HG03039 (cell line): ENCODE results near the gene BEND6.

Experiments
- ATAC-seq: cut with Tn5 transposase; IDR thresholded peaks from one replicate; pipeline ENCODE4 v1.9.1; 2021; ENCODE audit warnings: mild to moderate bottlenecking, moderate library complexity; ENCODE audit not compliant: unreplicated experiment

Gene BEND6

DNA sequence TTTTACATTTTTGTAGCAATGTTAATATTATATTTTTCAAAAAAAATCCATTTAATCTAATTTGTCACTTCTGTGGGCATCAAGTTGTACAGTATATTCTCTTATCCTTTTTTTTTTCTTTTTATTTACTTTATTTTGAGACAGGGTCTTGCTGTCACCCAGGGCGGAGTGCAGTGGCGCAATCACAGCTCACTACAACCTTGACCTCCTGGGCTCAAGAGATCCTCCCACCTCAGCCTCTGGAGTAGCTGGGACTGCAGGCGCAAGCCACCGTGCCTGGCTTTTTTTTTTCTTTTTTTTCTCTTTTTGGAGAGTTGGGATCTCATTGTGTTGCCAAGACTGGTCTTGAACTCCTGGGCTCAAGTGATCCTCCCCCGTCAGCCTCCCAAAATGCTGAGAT, 14.4 kb upstream of the BEND6 start:
- no peak for ATAC-seq

DNA sequence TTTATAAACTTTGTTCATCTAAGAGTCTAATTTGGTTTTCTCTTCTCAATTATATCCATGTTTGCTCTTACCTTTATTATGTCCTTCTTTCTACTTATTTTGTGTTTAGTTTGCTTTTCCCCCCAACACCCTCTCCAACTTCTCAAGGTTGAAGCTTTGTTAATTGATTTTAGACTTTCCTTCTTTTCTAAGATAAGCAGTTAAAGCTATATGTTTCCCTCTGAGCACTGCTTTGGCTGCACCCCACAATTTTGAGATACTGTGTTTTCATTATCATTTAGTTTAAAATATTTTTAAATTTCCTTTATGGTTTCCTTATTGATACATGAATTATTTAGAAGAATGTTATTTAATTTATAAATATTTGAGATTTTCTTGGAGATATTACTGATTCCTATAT, 13.9 kb upstream of the BEND6 start:
- ATAC-seq: no peak

DNA sequence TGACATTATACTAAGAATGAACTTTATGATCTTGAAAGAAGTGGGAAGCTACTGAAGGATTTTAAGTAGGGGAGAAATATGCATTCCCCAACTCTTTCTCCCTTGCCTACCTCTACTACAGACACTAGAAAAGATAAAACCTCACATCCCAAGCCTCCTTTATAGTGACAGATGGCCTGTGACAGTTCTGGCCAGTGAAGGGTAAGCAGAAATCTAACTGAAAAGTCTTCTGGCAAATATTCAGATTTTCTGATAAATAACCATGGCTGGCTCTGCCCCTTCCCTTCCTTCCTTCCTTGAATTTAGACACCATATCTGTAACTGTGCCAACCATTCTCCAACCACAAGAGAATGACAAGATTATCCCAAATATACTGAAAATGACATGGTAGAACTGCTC, 10.2 kb upstream of the BEND6 start:
- ATAC-seq: no peak

DNA sequence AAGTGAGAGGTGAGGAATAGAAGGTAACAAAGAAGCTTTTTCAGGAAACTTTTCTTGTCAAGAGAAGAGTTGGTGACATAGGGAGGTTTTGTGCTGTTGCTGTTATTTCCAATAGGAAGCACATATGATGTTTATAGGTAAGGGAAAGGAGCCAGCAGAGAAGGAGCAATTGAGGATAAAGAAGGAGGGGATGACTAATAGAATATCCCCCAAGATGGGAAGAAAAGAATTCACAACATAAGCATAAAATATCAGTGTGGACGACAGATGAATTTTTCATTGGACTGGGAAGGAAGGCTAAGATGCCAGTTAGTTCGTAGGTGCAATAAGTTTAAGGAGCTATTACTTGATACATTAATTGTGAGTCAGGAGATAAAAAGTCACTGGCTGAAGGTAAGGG, 8.5 kb upstream of the BEND6 start:
- no peak for ATAC-seq

DNA sequence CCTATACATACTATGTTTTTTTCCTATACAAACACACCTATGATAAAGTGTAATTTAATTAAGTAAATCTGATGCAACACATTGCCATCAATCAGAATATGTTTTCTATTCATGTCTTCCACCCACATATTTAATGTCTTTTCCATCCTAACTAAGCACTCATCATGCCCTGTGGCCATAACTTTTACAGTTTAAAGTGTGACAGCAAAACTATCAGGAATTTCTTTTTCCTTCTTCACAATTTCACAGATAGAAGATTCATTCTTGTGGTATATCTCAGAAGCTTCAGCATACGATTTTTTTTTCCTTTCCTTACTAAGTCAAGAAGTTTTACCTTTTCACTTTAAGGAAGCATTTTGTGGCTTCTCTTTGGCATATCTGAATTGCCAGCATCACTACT, 7.0 kb upstream of the BEND6 start:
- ATAC-seq: no peak

DNA sequence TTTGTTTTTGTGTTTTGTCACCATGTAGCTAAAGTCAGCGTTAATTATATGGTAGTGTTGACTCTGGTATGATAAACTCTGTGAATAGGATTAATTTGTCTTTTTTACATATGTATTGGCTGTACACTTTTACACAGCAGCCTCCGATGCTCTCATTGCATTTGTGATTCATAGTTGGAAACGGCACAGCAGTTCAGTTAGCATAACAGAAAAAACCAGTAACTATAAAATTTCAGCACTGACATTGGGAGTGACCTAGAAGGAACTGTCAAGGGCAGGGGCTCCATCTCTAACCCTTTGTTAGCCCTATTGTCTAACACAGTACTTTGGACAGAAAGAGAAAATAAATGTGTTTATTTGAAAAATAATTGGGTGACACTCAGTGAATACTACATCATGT, 5.6 kb upstream of the BEND6 start:
- ATAC-seq: no peak

DNA sequence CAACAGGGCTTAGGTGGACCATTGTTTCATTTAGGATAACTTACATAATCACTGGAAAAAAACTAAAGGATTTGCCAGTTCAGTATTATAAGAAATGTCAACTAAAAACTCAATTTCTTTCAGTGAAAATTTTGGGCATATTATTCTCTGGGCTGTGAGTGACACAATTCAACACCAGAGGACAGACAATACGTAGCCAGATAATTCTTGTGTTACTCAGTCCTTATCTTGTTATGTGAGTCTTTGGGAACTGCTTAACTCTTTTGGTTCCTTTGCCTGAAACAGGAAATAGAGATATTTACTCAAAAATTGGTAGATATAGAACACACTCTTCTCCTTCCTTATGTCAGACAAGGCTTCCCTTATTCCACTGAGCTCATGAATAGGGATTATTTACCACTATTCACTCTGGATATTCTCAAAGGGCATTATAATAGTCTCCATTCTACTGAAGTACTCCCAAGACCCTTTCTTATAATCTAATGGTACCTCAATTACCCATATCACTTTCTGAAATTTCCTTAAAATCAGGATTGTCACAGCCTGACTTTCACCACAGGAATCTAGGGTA, 4.9 kb upstream of the BEND6 start:
- ATAC-seq: no peak

DNA sequence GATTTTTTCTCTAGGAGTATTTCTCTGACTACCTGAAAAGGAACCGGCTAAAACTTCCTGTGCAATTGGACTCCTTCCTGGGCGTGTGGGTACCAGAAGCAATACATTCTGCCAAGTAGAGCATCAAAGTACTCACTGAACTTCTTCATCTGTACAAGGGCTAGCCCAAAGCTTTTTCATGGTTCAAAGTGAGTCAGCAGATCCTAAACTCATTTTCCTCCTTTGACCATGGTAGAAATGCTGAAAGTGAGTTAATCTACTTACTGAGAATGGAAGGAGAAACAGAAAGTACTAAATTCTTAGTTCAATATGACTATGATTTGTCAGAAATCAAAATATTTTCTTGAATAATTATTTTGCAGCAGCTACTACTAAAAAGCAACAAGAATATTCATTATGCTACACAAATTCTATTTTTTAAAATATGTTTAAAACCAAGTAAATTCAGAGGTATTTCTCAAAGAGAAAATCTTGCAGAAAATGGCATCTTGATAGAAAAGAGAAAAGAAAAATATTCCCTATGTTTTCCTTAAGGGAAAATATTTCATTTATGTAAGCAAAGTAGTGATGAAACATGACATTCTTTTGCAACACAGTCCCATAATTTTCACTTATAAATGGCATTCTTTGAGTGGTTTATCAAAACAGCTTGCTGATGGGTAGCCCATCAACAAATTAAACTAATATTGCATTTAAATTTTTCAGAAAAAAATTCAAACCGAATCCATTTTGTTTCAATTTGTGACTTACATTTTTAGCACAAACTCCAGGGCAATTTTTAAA, 3.7 kb upstream of the BEND6 start:
- no peak for ATAC-seq

DNA sequence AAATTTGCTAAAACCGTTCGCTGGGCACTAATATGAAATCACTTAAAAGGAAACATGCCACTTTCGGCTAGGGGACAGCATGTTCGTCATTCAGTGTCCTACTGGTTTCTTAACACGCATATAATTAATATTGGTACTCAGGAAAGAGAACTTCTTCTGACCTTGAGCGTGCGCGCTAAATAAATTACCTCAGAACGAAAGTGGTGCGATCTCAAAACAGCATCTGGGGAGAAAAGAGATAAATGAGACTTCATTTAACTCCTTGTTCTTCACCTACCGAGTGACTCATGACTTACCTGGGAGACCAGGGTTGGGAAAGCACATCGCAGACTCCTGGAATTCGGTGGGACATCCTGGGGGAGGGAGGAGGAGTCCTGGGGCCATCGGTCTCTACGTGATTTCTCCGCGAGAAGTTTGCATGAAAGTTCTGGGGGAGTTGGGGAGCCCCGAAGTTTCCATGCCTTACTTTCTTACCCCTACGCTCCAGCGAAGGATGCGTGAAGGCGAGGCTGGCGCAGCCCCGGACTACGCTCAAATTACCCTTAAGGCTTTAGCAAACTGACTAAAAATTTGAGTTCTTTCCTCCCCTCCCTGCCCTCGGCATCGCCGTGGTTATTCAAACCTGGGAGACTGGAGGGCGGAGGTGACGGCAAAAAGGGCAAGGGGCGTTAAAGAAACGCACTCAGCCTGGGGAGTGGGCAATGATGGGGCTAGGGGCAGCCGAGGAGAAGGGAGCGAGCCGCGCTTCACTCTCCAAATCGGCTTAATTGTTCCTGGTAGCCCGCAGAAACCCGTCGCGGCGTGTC, 1.1 kb upstream of the BEND6 start:
- ATAC-seq: no peak

DNA sequence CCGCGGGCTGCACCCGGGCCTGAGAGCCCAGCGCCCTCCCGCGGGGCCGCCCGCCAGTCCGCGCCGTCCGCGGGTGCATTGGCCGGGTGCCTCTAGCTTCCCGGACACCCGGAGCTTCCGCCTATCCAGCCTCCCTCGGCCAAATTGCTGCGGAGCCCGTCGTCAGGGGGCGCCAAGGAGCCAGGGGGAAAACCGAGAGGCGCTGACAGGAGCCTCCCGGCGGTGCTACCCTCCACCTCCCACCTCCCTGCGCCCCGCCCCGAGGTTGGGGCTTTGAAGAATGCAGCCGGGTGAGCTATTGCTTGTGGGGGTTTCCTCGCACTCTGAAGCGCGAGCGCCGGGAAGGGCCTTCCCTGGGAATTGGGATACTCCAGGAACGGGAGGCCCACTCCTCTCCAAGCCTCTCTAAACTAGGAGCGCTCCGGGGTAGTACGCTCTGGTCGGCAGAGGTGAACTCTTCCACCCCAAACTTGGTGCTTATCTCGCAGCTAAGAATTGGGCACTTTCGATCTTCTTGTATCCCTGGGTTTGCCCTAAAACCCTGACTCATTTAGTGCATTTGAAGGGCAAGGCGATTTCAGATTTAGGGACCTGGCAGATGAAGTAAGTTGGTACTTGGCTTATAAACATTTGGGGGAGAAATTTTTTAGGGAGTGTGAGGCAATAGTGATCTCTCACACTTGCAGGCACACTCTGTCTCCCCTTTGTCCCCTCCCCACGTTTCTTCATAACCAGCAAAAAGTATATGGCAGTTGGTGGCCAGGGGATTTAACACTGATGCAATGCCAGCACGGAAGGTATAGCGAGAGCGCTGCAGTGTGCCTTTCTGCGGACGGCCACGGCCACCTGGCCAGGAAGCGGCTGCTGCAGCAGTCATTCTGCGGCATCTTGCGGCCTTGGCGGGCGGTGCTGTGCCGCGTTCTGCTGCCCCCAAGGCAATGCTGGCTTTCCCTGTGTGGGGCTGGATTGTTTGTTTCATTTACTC, 556 bp downstream of the BEND6 start:
- ATAC-seq: peak; percentile 71

DNA sequence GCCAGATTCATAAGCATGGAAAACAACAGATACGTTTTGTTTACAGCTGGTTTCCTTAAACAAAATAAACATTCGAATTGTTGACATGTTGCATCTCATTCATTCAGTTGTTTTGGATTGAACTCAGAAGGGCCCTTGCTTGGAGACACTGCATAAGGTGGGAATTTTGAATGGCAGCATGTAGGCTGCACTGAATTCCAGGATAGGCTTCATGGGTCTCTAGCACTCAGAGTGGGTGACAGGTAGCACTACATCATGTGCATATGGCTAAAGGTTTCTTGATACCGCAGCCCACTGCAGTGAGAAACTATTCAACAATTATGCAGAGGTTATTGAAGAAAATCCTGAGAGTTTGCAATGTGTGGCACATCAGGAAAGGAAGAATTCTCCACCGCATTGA, 1.6 kb downstream of the BEND6 start:
- ATAC-seq: no peak

DNA sequence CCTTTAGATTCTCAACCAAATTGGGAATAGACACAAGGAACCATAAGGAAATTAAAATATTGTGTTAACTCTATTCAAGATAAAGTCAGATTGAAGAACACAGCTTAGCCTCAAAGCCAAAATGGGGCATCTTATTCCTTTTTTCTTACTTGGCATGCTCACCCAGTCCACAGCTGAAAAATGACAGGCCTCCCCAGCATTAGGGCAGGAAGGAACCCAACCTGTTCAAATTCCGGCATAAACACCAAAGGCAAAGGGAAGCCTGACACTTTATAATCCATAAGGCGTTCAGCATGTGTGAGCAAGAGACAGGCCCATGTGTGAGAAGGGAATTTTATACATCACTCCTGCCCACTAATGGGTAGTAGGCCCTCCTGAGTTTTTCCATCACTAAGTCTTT, 2.9 kb downstream of the BEND6 start:
- ATAC-seq: no peak

DNA sequence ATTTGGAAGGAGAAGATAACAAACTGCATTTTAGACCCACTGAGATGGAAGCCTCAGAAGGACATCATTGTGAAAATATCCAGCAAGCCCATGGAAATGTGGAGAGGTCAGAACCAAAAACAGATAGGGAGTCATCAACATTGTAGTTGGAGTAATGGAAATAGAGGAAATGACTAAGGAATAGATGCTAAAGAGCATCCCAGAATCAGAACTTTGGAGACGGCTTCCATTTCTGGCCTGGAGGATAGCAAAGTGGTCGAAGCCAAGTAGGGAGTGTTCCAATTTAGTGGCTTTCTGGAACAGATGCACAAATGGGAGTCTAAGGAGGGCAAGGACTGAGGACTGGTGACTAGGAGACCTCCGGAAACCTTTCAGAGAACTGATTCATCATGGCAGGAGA, 3.6 kb downstream of the BEND6 start:
- ATAC-seq: no peak

DNA sequence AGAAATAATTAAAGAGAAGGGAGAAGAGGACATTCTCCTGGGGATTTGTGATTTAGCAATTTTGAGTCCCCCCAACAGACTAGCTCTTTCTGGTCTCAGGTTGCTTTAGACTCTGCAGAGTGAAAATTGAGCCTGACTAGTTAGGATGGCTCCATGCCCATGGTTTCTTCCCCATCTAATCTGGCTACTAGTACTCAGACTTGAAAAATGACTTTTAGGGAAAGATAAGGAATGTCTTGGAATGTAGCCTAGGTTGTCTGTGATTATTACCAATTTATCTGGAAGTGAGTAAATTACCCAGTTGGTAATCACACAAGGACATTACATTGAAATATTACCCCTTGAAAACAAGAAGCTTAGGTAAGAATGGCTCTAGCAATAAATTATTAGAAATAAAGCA, 4.2 kb downstream of the BEND6 start:
- ATAC-seq: no peak

DNA sequence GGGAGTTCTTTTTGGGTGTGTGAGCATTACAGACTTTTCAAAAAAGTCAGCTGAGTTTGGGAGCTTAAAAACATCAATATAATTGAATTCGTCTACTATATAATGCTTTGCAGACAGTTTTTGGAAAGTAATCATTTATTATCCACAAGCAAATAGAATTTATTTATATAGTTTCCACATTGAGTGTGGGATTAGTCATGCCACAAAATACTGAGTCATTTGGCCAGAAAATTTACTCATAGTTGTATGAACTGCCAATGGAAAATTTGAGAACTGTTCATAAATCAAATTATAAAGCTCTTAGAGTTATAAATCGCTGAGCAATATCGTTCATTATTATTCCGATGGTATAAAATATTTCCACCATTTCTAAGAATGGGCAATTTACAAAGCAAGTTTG, 5.0 kb downstream of the BEND6 start:
- ATAC-seq: no peak

DNA sequence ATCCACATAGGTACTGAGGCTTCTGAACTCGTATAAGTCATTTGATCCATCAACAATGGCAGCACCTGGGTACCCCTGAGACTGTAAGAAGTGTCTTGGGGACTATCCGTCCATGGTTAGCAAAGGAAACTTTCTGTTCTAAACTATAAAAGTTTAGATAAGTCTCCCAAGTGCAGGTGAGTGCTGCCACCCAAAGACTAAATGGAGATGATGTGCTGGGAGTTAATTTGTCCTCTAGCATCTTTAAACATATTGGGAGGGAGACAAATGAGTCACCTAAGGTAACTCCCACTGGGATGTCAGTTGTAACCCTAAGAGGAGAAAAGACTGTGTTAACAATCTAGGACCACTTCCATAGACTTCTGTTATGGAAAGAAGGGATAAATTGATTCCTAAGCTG, 6.2 kb downstream of the BEND6 start:
- ATAC-seq: no peak

DNA sequence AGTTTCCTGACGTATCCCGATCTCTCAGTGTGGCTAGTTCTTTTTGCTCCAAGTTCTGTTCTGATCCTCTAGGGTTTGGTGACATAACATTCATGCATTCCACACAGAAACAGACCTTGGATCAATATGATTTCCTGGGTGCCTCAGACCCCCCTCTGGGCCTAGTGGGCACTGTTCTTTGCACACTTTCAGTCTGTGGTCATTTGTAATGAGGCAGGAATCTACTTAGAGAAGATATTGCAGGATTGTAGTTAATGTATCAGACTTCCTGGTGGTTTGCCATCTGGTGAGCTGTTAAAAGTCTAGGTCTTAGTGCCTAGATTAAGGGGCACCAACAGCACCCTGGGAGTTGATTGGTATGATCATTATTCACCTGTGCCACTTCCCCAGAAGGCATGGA, 7.5 kb downstream of the BEND6 start:
- no peak for ATAC-seq

DNA sequence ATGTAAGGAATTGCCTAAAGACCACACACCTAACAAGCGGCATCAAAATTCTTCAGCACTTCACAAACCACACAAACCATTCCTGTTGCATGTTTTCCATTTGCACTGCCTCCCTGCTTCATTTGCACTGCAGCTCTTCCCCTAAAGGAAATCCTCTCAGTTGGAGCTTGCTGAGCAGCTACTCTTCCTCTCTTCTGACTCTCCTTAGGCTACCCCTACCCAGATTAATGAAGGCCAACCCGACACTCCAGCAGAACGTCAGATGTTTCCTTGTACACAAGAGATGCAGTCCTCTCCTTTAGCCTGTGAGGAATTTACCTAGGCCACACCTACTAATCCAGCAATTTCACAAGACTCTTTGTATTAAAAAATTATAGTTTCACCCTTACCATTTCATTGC, 8.1 kb downstream of the BEND6 start:
- no peak for ATAC-seq

DNA sequence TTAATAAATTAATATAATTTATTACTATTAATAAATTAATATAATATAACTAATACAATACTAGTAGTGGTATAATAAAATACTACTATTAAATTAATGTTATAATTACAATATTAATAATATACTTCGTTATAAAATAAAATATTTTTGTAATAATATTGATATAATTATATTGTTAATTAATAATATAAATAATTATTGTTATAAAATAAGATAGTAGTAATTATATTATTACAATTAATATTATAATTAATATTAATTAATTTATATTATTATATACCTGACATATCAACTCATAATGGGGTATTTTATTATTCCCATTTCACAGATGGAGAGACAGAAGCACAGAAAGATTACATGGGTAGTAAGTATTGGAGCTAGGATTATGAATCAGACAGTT, 8.9 kb downstream of the BEND6 start:
- no peak for ATAC-seq

DNA sequence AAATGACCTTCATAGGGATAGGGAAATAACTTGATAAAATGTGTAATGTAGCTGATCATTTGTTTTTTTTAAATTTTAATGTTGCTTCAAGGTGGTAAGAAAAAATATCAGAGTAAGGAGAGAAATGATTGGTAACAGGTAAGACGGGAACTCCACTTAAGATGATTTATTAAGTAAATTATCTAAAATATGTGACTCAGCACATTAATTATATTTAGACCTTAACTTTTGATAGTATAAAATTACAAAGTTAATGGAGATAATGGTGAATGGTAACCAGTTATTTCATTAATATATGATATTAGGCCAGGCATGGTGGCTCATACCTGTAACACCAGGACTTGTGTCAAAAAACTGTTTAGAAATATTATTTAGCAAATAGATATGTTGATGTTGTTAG, 10.2 kb downstream of the BEND6 start:
- ATAC-seq: no peak

DNA sequence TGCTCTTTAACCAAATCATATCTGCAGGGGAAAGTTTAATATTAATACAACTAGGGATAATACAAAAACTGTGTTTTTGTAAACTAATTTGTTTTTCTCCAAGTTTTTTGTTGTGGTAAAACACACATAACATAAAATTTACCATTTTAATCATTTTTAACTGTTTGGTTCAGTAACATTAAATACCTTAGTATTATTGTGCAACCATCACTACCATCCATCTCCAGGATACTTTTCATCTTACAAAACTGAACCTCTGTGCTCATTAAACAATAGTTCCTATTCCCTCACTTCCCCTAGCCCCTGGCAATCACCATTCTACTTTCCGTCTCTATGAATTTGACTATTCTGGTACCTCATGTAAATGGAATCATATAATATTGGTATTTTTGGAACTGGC, 15.9 kb downstream of the BEND6 start:
- no peak for ATAC-seq
